ENCODE measurements around the gene C6orf141. TPM values are rescaled to one million over a fixed set of nuclear protein-coding genes. Genes with fewer than 3 reads are reported as not detected.
"Not testable (repeated sequence)": the region's sequence is repeated elsewhere in the genome, so short reads cannot be mapped to it uniquely, and the experiment has no call there.

C6orf141 gene
- total RNA-seq, 5 donors from 2014 or later (not counting 1 experiment from before 2014, with no cell fraction given) = not detected

DNA sequence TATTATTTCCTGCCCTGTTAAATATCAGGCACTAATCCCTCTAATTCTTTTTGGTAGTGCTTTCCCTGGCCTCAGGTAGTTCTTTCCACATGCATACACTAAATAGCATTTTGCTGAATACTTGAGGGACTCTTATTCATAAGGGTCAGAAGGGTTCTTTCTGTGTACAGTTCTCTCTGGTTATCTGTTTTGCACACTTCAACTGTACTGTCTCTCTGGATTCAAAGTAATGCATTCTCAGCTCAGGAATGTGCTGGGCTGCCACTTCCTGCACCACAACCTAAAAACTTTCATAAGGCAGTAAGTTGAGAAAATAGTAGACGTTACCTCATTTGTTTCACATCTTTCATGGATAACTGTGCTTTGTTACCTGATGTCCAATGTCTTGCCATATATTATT, 32.1 kb downstream of the C6orf141 start:
- no peak for DNase-seq
- H3K4me1 ChIP-seq (ENCODE audit: control insufficient read depth in 1 of 2, extremely low read depth in 1 of 2, insufficient read depth in 2 of 2, low read length in 2 of 2) = no peaks in the 10 kb centered on the region
- no peak overlapping the region for H3K4me3 ChIP-seq (ENCODE audit: control insufficient read depth in 1 of 2, extremely low read depth in 1 of 2, low read length in 1 of 2)
- Mint-ChIP-seq H3K9me3 (no peaks in the 10 kb centered on the region), H3K36me3 (no peaks in the 10 kb centered on the region), H3K27ac (no peak overlapping the region), H3K27me3 (peaks cover 3 to 5% of the 10 kb centered on the region in 2 donors), H3K4me1 (no peaks in the 10 kb centered on the region), H3K4me3 (no peak overlapping the region)
- ChIA-PET CTCF (no interaction called here), POLR2A (no interaction called here)
- no peaks in the 10 kb centered on the region for H3K36me3 ChIP-seq (ENCODE audit: control insufficient read depth in 2 of 2, extremely low read depth in 1 of 2, insufficient read depth in 1 of 2, low read length in 1 of 2)
- no CpG with 5 or more reads among the region's 1 CpG for WGBS (ENCODE audit: insufficient coverage)
- no peaks in the 10 kb centered on the region for H3K27me3 ChIP-seq (replicated peaks in 1 of 2; ENCODE audit: control insufficient read depth in 2 of 2, extremely low read depth in 1 of 2, insufficient read depth in 2 of 2, low read length in 1 of 2)
- H3K27ac ChIP-seq (ENCODE audit: low read length) = no peak overlapping the region
- ATAC-seq (replicated peaks in 1 of 4) = no peak
- no peaks in the 10 kb centered on the region for H3K9me3 ChIP-seq

DNA sequence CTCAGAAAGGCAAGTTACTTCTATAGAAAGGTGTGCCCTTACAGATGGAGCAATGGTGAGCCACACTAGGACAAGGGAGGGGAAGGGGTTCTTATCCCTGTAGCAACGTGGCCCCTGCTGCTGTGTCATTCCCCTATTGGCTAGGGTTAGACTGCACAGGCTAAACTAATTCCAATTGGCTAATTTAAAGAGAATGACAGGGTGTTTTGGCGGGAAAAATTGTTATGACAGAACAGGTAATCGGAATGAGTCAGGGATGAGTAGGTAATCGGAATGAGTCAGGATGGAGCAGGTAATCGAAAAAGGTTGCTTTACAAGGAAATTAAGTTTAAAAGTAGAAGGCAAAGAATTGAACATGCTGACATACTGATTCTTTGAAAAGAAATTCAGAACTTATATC, 36.8 kb downstream of the C6orf141 start:
- ATAC-seq (replicated peaks in 1 of 4); H3K4me1 Mint-ChIP-seq; H3K9me3 Mint-ChIP-seq; H3K27ac ChIP-seq (ENCODE audit: low read length); H3K36me3 ChIP-seq (ENCODE audit: control insufficient read depth in 2 of 2, extremely low read depth in 1 of 2, insufficient read depth in 1 of 2, low read length in 1 of 2); H3K4me1 ChIP-seq (ENCODE audit: control insufficient read depth in 1 of 2, extremely low read depth in 1 of 2, insufficient read depth in 2 of 2, low read length in 2 of 2); H3K4me3 ChIP-seq (ENCODE audit: control insufficient read depth in 1 of 2, extremely low read depth in 1 of 2, low read length in 1 of 2); H3K9me3 ChIP-seq; H3K27ac Mint-ChIP-seq; DNase-seq; H3K36me3 Mint-ChIP-seq; CTCF ChIA-PET; H3K27me3 Mint-ChIP-seq; H3K4me3 Mint-ChIP-seq; POLR2A ChIA-PET; H3K27me3 ChIP-seq (replicated peaks in 1 of 2; ENCODE audit: control insufficient read depth in 2 of 2, extremely low read depth in 1 of 2, insufficient read depth in 2 of 2, low read length in 1 of 2): not testable (repeated sequence)
- WGBS (ENCODE audit: insufficient coverage) = 89% methylated on average over 4 of the region's 5 CpGs

Other genes with a start within 250 kb of the C6orf141 start
- 10 to 100 TPM in 3 of 5 donors, 1 to 10 TPM in 2; 6.4 to 14.0 (median 10.5) TPM for gene MMUT, start 87.4 kb upstream of the C6orf141 start, total RNA-seq
- 1 to 10 TPM; 1.5 to 4.4 (median 3.8) TPM for gene CENPQ, start 87.3 kb upstream of the C6orf141 start, total RNA-seq
- gene GLYATL3, start 50.7 kb upstream of the C6orf141 start, total RNA-seq = not detected
- under 1 TPM in 3 of 5 donors, not detected in 2; 0.44 to 0.66 (median 0.51) TPM for gene RHAG, start 86.2 kb downstream of the C6orf141 start, total RNA-seq
- gene CRISP2, start 162.9 kb downstream of the C6orf141 start, total RNA-seq = not detected
- not detected for gene CRISP3, start 193.7 kb downstream of the C6orf141 start, total RNA-seq
- not detected for gene PGK2, start 236.6 kb downstream of the C6orf141 start, total RNA-seq

Data from T-cell (primary cell).